GM18498 (cell line): ENCODE data around the gene ARL8B.
"Not testable (repeated sequence)": the region's sequence is repeated elsewhere in the genome, so short reads cannot be mapped to it uniquely, and the experiment has no call there.

Source experiments
- ATAC-seq: cut with Tn5 transposase; IDR thresholded peaks from one replicate; pipeline ENCODE4 v1.9.1; 2021; ENCODE audit warnings: mild to moderate bottlenecking, moderate library complexity; ENCODE audit not compliant: unreplicated experiment

The ARL8B gene

GRCh38 chr3:5110337-5110736 lies 11.8 kb upstream of the ARL8B start:
- no peak for ATAC-seq

DNA sequence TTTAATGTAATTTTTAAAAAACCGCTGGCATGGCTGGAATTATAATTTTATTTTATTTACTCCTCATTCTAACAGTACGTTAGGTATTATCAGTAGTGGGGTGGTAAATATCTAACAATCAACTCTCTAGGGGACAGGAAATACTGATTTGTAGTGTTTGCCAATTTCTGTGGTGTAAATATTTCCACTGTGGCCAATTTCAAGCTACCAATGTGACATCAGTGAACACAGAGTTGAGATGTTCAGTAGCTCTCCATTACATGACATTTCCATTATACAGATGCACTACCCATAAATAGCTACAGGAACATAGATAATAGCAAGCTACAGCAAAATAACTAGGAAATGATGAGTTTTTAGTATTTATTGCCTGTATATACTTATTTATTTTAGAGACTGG lies 10.0 kb upstream of the ARL8B start:
- no peak for ATAC-seq

DNA sequence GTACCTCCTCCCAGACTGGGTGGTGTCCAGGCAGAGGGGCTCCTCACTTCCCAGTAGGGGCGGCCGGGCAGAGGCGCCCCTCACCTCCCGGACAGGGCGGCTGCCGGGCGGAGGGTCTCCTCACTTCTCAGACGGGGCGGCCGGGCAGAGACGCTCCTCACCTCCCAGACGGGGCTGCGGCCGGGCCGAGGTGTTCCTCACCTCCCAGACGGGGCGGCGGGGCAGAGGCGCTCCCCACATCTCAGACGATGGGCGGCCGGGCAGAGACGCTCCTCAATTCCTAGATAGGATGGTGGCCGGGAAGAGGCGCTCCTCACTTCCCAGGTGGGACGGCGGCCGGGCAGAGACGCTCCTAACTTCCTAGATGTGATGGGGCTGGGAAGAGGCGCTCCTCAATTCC lies 8.4 kb upstream of the ARL8B start:
- not testable (repeated sequence) for ATAC-seq

DNA sequence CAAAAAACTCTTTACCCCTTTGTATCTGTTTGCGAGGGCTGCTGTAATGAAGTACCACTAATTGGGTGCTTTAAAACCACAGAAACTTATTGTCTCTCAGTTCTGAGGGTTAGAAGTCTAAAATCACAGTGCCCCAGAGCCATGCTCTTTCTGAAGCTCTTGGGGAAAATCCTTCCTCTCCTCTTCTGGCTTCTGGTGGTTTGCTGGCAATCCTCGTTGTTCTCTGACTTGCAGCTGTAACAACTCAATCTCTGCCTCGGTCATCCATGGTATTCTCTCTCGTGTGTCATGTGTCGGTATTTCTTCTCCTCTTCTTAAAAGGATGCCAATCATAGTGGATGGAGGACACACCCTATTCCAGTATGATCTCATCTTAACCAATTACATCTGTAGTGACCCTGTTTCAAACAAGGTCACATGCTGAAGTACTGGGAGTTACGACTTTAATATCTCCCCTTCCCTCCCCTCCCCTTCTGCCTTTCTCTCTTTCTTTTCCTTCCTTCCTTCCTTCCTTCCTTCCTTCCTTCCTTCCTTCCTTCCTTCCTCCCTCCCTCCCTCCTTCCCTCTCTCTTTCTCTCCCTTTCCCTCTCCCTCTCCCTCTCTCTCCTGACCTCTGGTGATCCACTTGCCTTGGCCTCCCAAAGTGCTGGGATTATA lies 6.5 kb upstream of the ARL8B start:
- peak; percentile 85 for ATAC-seq

DNA sequence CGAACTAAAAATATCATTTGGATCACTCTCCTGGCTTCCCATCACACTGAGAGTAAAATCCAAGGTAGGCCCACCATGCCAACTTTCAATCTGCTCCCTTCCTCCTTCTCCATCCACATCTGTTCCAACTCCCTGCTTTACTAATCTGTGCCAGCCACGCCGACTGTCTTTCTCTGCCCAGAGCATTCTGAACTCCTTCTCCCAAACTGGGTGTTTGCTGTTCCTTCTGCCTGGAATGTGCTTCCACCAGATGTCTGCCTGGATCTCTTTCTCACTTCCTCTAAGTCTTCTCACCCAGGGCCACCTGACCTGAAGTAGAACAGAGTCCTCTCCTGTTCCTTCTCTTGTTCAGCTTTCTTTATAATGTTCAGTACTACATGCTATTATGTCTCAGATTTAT lies 5.6 kb upstream of the ARL8B start:
- ATAC-seq = no peak

GRCh38 chr3:5120446-5120845 lies 1.6 kb upstream of the ARL8B start:
- no peak for ATAC-seq

DNA sequence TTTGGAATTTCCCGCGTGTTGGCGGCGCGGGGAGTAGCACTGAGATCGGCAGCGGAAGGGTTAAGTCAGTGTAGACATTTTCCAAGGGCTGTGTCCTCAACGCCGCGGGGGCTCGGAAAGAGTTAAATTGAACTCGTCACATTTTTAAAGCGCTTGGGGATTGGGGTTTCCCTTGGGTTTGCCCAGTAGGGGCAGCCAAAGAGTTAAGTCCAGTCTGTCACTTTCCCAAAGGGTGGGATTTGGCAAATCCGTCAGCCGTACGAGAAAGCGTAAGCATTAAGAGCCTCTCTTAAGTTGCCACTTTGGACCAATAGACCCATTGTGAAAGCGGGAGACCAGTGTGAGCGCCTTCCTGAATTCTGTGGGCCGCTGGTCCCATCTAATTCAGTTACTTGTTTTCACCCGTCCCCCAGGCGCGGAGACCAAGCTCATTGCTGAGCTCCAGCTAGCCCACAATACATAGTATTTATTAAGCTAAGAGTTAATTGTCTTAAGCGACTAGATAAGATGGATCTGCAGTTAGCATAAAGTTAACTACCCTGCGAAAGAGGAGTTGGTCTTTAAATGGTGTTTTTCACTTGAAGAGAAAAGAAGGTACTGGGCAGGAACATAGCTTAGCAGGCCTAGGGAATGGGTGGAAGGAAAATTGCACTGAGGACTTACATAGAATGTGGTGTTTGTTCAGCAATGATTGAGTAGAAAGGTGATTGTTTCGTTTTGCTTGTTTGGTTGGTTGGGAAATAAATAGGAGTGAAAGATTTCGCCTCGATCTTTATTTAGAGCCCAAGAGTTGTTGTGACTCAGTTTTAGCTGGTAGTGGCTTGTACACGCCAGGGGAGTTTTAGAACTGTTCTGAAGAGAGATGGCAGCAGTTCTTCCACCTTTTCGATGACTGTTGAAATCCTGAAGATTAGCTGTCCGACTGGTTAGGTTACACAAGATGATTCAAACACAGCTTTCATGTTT lies 932 bp downstream of the ARL8B start:
- peak; percentile 13 for ATAC-seq

DNA sequence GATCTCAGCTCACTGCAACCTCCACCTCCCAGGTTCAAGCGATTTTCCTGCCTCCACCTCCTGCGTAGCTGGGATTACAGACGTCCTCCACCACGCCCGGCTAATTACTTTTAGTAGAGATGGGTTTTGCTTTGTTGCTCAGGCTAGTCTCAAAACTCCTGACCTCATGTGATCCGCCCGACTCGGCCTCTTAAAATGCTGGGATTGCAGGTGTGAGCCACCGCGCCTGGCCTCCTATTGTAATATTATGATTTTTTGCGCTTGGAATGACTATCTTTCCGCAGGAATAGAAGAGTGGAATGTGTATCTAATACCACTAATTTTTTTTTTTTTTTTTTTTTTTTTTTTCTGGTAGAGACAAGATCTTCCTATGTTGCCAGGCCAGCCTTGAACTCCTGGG lies 1.8 kb downstream of the ARL8B start:
- ATAC-seq = no peak

DNA sequence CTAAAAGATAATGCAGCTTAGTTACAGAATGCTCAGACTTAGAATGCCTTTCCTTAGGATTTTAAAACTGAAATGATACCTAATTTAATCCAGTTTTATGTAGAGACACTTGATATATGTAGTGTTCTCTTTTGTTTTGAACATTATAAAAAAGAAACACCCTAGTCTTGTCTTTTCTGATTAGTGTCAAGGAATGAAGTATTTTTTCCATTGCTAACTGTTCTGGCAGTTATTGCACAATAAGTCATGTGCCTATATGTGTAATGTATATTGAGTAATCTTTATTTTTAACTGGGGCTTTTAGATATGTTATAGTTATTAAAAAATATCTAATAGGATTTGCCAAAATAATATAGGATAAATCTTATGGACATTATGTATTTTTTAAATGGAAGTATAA lies 4.5 kb downstream of the ARL8B start:
- no peak for ATAC-seq

- no peak for ATAC-seq
These were observed 6.8 kb downstream of the ARL8B start for GRCh38 chr3:5128849-5129248.

GRCh38 chr3:5133239-5134018 lies 11.3 kb downstream of the ARL8B start:
- ATAC-seq = no peak

DNA sequence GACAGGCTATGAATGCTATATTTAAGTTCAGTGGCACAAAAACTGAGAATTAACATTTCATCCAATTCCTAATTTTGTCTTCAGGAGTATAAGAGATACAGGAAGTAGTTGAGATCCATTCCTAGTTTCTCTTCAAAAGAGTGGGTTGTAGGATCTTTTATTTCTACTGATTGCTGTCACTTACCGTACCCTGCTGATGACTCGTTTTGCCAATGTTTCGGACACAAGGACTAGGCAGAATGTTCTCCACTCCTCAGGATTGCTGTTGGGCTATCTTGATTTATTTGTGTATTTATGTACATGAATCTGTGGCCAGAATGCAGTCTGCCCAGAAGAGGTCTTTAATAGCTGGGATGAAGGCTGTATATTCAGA lies 11.9 kb downstream of the ARL8B start:
- no peak for ATAC-seq

GRCh38 chr3:5134499-5134898 lies 12.4 kb downstream of the ARL8B start:
- no peak for ATAC-seq

DNA sequence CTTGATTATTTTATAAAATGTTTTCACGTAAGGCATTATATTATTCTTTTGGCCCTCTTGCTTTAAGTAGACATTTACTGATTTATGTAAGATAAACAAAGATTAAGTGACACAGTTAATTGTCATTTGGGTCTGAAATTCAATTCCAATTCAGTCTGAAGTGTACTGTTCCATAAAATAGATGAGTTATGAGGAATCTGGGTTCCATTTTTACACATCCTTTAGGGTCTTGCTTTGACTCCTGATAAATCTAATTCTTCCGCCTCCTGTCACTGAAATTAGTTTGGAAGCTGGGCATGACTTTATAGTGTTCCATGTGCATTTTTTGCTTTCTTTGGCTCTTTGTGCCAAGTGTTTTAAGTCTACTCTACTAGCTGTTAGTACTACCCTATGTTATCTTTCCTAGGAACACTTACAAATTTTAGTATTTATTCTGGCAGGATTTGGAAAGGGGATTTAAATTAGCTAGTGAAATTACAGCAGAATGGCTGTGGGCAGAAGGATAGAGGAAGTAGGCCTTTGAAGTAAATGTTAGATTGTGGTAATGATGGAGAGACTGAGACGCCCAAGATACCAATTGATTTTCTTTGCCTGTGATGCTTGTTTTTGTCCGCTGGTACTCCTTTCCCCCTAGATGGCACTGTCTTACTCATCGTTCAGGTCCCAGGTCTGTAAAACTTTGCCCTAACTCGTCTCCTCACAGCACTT lies 14.3 kb downstream of the ARL8B start:
- peak; percentile 68 for ATAC-seq

DNA sequence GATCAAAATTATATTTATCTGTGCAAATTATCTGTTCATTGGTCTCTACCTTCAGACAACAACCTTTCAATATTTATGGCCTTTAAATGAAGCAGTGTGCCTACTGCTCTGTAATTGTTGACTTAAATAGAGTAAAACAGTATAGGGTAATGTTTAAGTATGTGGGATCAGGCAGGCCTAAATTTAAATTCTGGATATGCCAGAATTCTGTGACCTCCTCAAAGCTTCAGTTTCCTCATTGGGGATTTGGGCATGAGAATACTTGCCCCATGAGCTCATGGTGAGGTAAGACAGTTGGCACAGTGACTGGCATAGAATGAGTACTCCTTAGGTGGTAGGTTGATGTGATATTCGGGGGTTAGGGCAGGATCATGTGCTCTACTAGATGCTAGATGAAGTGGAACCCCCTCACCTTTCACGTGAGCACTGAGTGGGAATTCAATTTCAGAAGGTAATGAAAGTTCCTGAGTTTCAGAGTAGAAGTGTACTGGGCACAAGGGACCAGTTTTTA lies 14.9 kb downstream of the ARL8B start:
- peak; percentile 23 for ATAC-seq

- no peak for ATAC-seq
These were observed 16.3 kb downstream of the ARL8B start for GRCh38 chr3:5138214-5138981.

- peak; percentile 47 for ATAC-seq
These were observed 18.1 kb downstream of the ARL8B start for GRCh38 chr3:5140230-5140621.

- no peak for ATAC-seq
These were observed 18.7 kb downstream of the ARL8B start for GRCh38 chr3:5140839-5141238.

- ATAC-seq = no peak
These were observed 19.7 kb downstream of the ARL8B start for GRCh38 chr3:5141760-5142159.

DNA sequence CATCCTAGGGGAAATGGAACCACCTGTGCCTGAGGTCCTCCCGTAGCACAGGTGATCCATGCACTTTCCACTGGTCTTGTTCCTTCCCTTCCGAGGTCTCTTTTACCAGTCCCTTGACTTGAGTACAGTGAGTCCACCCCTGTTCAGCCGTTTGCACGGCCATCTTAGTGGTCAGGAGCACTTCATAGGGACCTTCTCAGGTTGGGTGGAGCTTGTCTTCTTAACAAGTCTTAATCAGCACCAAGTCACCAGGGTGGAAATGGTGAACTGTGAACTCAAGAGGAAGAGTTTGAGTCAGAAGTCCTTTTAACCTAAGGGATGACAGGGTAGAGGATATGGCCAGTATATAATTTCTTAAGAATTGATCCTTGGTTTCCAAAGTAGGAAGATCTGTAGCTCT lies 21.4 kb downstream of the ARL8B start:
- no peak for ATAC-seq
